Activated CD8-positive, alpha-beta T cell treated with anti-CD3 and anti-CD28 coated beads for 36 hours (primary cell): Measurements from ENCODE around the gene CWC25. TPM values are rescaled to one million over a fixed set of nuclear protein-coding genes. Genes with fewer than 3 reads are reported as not detected.

Source experiments
- ATAC-seq: fragments of 200-7000 bp; cut with Tn5 transposase; one replicate; pipeline ENCODE4 v1.10.0; 2021; ENCODE audit warnings: mild to moderate bottlenecking, moderate library complexity
- CTCF ChIA-PET: fragments of 350-600 bp; sonication (Branson Sonifier 250); formaldehyde crosslinking; loops from one replicate; lab custom pipeline; 2021; ENCODE audit warnings: antibody characterized with exemption; lab: Charles Lee
- POLR2A ChIA-PET: fragments of 350-600 bp; sonication (Branson Sonifier 250); formaldehyde crosslinking; loops from one replicate; lab custom pipeline; 2021; ENCODE audit warnings: antibody characterized with exemption; lab: Charles Lee
- DNase-seq: peaks from one replicate; pipeline ENCODE4 v3.0.0-alpha.2; 2020
- H3K27ac Mint-ChIP-seq: one replicate; pipeline ENCODE4 v1.8.0; 2021; ENCODE audit warnings: mild to moderate bottlenecking, mixed read lengths
- H3K27me3 Mint-ChIP-seq: one replicate; pipeline ENCODE4 v1.8.0; 2021; ENCODE audit warnings: mixed read lengths
- H3K36me3 Mint-ChIP-seq: one replicate; pipeline ENCODE4 v1.8.0; 2021; ENCODE audit warnings: low read depth, mixed read lengths
- H3K4me1 Mint-ChIP-seq: one replicate; pipeline ENCODE4 v1.8.0; 2021; ENCODE audit warnings: low read depth, mixed read lengths
- H3K4me3 Mint-ChIP-seq: one replicate; pipeline ENCODE4 v1.8.0; 2021; ENCODE audit warnings: mild to moderate bottlenecking, moderate library complexity, mixed read lengths
- H3K9me3 Mint-ChIP-seq: one replicate; pipeline ENCODE4 v1.8.0; 2021; ENCODE audit warnings: mixed read lengths
- CTCF ChIP-seq: fragments of 200-600 bp; IDR thresholded peaks from one replicate; pipeline ENCODE4 v1.8.0; 2022; ENCODE audit warnings: antibody characterized with exemption, mild to moderate bottlenecking
- intact Hi-C: fragments of 100-400 bp; cut with micrococcal nuclease; formaldehyde crosslinking; loops from one replicate; pipeline ENCODE4 v1.10.0; 2022
- total RNA-seq, 2 experiments: library from RNA; stranded (reverse); gene quantifications; one replicate each; pipeline ENCODE4 v1.2.3, GENCODE V29; 2021

CWC25 gene
- total RNA-seq, result 10 to 100 TPM; 19.7 to 20.1 TPM

GRCh38 chr17:38824899-38825761 is at the start of gene CWC25:
TSS of gene CWC25 (minus strand) at chr17:38825321. CDS start at chr17:38825183, 138 bp downstream.
- ChIA-PET CTCF (interaction anchor here (1.0 to 1.3 kb wide), 2 partner anchors 122 to 158 kb away, joined by 3 read pairs; no protein-coding TSS in a partner anchor), POLR2A (interaction anchor here (0.5 to 3.6 kb wide), 8 partner anchors 8 to 375 kb away, joined by 3 to 48 read pairs (median 4); partner anchors contain the start of genes PIP4K2B, PSMB3, RPL19 and RPL23)
- H3K27me3 Mint-ChIP-seq, result no peaks in the 10 kb centered on the region
- H3K9me3 Mint-ChIP-seq, result no peaks in the 10 kb centered on the region
- H3K4me3 Mint-ChIP-seq, result peak within 1 kb of the TSS; percentile 93
- H3K4me1 Mint-ChIP-seq, result peaks cover 32% of the 10 kb centered on the region
- intact Hi-C loops, result no loop called here
- peaks cover 27% of the 10 kb centered on the region for H3K36me3 Mint-ChIP-seq
- DNase-seq, result peak; percentile 95
- TF ChIP-seq CTCF, result no peak
- ATAC-seq, result peak; percentile 85
- peak within 1 kb of the TSS; percentile 100 for H3K27ac Mint-ChIP-seq

- Mint-ChIP-seq H3K4me3 (peak overlapping the region; percentile 90), H3K9me3 (no peaks in the 10 kb centered on the region)
Measured at GRCh38 chr17:38873640-38874380, 48.7 kb upstream of the CWC25 start.

GRCh38 chr17:38872671-38873385 is 47.7 kb upstream of the CWC25 start:
- ATAC-seq (no peak), DNase-seq (peak; percentile 49)
- TF ChIP-seq CTCF, result no peak
- Mint-ChIP-seq H3K9me3 (no peaks in the 10 kb centered on the region), H3K36me3 (peaks cover 27% of the 10 kb centered on the region), H3K27ac (peak overlapping the region; percentile 91), H3K4me3 (peak overlapping the region; percentile 90), H3K27me3 (peaks cover 1% of the 10 kb centered on the region), H3K4me1 (peaks cover 70% of the 10 kb centered on the region)
- intact Hi-C loops, result loop anchor here (5.0 kb wide), 2 partner anchors 54 to 279 kb away; partner anchors contain the start of genes LASP1NB and PLXDC1
- ChIA-PET CTCF (interaction anchor here (0.7 to 2.2 kb wide), 5 partner anchors 9 to 110 kb away, joined by 3 to 14 read pairs (median 9); partner anchors contain the start of gene LASP1NB), POLR2A (interaction anchor here (0.6 to 9.9 kb wide), 8 partner anchors 10 to 1392 kb away, joined by 3 to 106 read pairs (median 26); partner anchors contain the start of genes LASP1NB and RPL23)

More at GRCh38 chr17:38873640-38874380, 48.7 kb upstream of the CWC25 start:
- DNase-seq (peak; percentile 37), ATAC-seq (no peak)
- intact Hi-C loops, result loop anchor here (5.0 kb wide), 2 partner anchors 53 to 278 kb away; partner anchors contain the start of genes LASP1NB and PLXDC1
- no peak for TF ChIP-seq CTCF
- CTCF ChIA-PET, result interaction anchor here (0.7 to 2.0 kb wide), 3 partner anchors 8 to 109 kb away, joined by 3 to 13 read pairs (median 5); partner anchors contain the start of gene LASP1NB
- H3K27ac Mint-ChIP-seq, result peak overlapping the region; percentile 91
- POLR2A ChIA-PET, result interaction anchor here (0.6 to 9.9 kb wide), 9 partner anchors 9 to 279 kb away, joined by 3 to 106 read pairs (median 6); partner anchors contain the start of gene RPL23
- H3K27me3 Mint-ChIP-seq, result peaks cover 1% of the 10 kb centered on the region
- peaks cover 72% of the 10 kb centered on the region for H3K4me1 Mint-ChIP-seq
- peaks cover 37% of the 10 kb centered on the region for H3K36me3 Mint-ChIP-seq

GRCh38 chr17:38872027-38872511 is 46.9 kb upstream of the CWC25 start:
- peaks cover 28% of the 10 kb centered on the region for H3K36me3 Mint-ChIP-seq
- DNase-seq, result no peak
- ChIA-PET CTCF (interaction anchor here (0.6 to 3.8 kb wide), 9 partner anchors 9 to 1324 kb away, joined by 3 to 25 read pairs (median 9); partner anchors contain the start of gene LASP1NB), POLR2A (interaction anchor here (0.6 to 9.9 kb wide), 12 partner anchors 11 to 407 kb away, joined by 3 to 106 read pairs (median 5); partner anchors contain the start of genes CWC25, FBXO47, LASP1NB and RPL23)
- peaks cover 69% of the 10 kb centered on the region for H3K4me1 Mint-ChIP-seq
- intact Hi-C loops, result loop anchor here (5.0 kb wide), 2 partner anchors 55 to 280 kb away; partner anchors contain the start of genes LASP1NB and PLXDC1
- peaks cover 1% of the 10 kb centered on the region for H3K27me3 Mint-ChIP-seq
- no peak for TF ChIP-seq CTCF
- peak overlapping the region; percentile 91 for H3K27ac Mint-ChIP-seq
- H3K9me3 Mint-ChIP-seq, result no peaks in the 10 kb centered on the region
- ATAC-seq, result no peak
- peak overlapping the region; percentile 90 for H3K4me3 Mint-ChIP-seq
